ENCODE measurements around the gene GALNT2.

Gene GALNT2

GRCh38 chr1:230050973-230051735 is 15.9 kb upstream of the GALNT2 start:
- Histone ChIP-seq H3K4me3 (replicated peaks; ENCODE audit: insufficient read depth, low read length) (no peak overlapping the region), H3K27me3 (ENCODE audit: insufficient read depth, poor library complexity, severe bottlenecking) (no peaks in the 10 kb centered on the region), H3K27ac (replicated peaks) (no peak overlapping the region)
- DNase-seq (ENCODE audit: low read depth in 1 of 2, low spot score in 1 of 2): no peak
- TF ChIP-seq, protein P1, sequence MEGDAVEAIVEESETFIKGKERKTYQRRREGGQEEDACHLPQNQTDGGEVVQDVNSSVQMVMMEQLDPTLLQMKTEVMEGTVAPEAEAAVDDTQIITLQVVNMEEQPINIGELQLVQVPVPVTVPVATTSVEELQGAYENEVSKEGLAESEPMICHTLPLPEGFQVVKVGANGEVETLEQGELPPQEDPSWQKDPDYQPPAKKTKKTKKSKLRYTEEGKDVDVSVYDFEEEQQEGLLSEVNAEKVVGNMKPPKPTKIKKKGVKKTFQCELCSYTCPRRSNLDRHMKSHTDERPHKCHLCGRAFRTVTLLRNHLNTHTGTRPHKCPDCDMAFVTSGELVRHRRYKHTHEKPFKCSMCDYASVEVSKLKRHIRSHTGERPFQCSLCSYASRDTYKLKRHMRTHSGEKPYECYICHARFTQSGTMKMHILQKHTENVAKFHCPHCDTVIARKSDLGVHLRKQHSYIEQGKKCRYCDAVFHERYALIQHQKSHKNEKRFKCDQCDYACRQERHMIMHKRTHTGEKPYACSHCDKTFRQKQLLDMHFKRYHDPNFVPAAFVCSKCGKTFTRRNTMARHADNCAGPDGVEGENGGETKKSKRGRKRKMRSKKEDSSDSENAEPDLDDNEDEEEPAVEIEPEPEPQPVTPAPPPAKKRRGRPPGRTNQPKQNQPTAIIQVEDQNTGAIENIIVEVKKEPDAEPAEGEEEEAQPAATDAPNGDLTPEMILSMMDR (IDR thresholded peaks at IDR 0.05; ENCODE audit: insufficient read depth, low read length): no peak
- TF ChIP-seq, protein P2, sequence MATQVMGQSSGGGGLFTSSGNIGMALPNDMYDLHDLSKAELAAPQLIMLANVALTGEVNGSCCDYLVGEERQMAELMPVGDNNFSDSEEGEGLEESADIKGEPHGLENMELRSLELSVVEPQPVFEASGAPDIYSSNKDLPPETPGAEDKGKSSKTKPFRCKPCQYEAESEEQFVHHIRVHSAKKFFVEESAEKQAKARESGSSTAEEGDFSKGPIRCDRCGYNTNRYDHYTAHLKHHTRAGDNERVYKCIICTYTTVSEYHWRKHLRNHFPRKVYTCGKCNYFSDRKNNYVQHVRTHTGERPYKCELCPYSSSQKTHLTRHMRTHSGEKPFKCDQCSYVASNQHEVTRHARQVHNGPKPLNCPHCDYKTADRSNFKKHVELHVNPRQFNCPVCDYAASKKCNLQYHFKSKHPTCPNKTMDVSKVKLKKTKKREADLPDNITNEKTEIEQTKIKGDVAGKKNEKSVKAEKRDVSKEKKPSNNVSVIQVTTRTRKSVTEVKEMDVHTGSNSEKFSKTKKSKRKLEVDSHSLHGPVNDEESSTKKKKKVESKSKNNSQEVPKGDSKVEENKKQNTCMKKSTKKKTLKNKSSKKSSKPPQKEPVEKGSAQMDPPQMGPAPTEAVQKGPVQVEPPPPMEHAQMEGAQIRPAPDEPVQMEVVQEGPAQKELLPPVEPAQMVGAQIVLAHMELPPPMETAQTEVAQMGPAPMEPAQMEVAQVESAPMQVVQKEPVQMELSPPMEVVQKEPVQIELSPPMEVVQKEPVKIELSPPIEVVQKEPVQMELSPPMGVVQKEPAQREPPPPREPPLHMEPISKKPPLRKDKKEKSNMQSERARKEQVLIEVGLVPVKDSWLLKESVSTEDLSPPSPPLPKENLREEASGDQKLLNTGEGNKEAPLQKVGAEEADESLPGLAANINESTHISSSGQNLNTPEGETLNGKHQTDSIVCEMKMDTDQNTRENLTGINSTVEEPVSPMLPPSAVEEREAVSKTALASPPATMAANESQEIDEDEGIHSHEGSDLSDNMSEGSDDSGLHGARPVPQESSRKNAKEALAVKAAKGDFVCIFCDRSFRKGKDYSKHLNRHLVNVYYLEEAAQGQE (IDR thresholded peaks at IDR 0.05; ENCODE audit: insufficient replicate concordance, low read depth): no peak
- TF ChIP-seq SPI1 (IDR thresholded peaks at IDR 0.05; ENCODE audit: borderline replicate concordance, low read depth): no peak
- no peak for TF ChIP-seq GABPA (IDR thresholded peaks at IDR 0.05; ENCODE audit: low read depth)
- TF ChIP-seq POLR2AphosphoS5 (IDR thresholded peaks at IDR 0.05; ENCODE audit: low read depth): no peak

GRCh38 chr1:230052018-230052417 is 15.0 kb upstream of the GALNT2 start:
- H3K27ac ChIP-seq (replicated peaks): no peak overlapping the region
- H3K4me3 ChIP-seq (replicated peaks; ENCODE audit: insufficient read depth, low read length): no peak overlapping the region
- no peaks in the 10 kb centered on the region for H3K27me3 ChIP-seq (ENCODE audit: insufficient read depth, poor library complexity, severe bottlenecking)
- TF ChIP-seq POLR2AphosphoS5 (IDR thresholded peaks at IDR 0.05; ENCODE audit: low read depth) (no peak), GABPA (IDR thresholded peaks at IDR 0.05; ENCODE audit: low read depth) (no peak), SPI1 (IDR thresholded peaks at IDR 0.05; ENCODE audit: borderline replicate concordance, low read depth) (no peak)
- TF ChIP-seq, protein P2 (IDR thresholded peaks at IDR 0.05; ENCODE audit: insufficient replicate concordance, low read depth): no peak
- TF ChIP-seq, protein P1 (IDR thresholded peaks at IDR 0.05; ENCODE audit: insufficient read depth, low read length): no peak
- DNase-seq (ENCODE audit: low read depth in 1 of 2, low spot score in 1 of 2): no peak

- H3K27ac ChIP-seq (replicated peaks): no peak overlapping the region
- DNase-seq (ENCODE audit: low read depth in 1 of 2, low spot score in 1 of 2): no peak
- TF ChIP-seq POLR2AphosphoS5 (IDR thresholded peaks at IDR 0.05; ENCODE audit: low read depth) (no peak), SPI1 (IDR thresholded peaks at IDR 0.05; ENCODE audit: borderline replicate concordance, low read depth) (no peak), GABPA (IDR thresholded peaks at IDR 0.05; ENCODE audit: low read depth) (no peak)
- TF ChIP-seq, protein P1 (IDR thresholded peaks at IDR 0.05; ENCODE audit: insufficient read depth, low read length): no peak
- TF ChIP-seq, protein P2 (IDR thresholded peaks at IDR 0.05; ENCODE audit: insufficient replicate concordance, low read depth): no peak
- H3K27me3 ChIP-seq (ENCODE audit: insufficient read depth, poor library complexity, severe bottlenecking): no peaks in the 10 kb centered on the region
- H3K4me3 ChIP-seq (replicated peaks; ENCODE audit: insufficient read depth, low read length): no peak overlapping the region
These were observed 14.4 kb upstream of the GALNT2 start for GRCh38 chr1:230052665-230053064.
